GM12872 (cell line): Measurements from ENCODE around the gene PPP6R2.

Experiments
- CTCF ChIP-seq: IDR thresholded peaks from 3 replicates; pipeline ENCODE4 v1.5.1; 2011; ENCODE audit warnings: low read depth, mild to moderate bottlenecking, low read length, moderate library complexity; ENCODE audit not compliant: insufficient read depth

The PPP6R2 gene

GRCh38 chr22:50456026-50456425 is 112.9 kb downstream of the PPP6R2 start:
- TF ChIP-seq CTCF: no peak

GRCh38 chr22:50456466-50457234 is 113.5 kb downstream of the PPP6R2 start:
- TF ChIP-seq CTCF: peak; percentile 25; the same call in 2 of the 3 replicates

GRCh38 chr22:50459016-50459415 is 115.9 kb downstream of the PPP6R2 start:
- TF ChIP-seq CTCF: no peak

DNA sequence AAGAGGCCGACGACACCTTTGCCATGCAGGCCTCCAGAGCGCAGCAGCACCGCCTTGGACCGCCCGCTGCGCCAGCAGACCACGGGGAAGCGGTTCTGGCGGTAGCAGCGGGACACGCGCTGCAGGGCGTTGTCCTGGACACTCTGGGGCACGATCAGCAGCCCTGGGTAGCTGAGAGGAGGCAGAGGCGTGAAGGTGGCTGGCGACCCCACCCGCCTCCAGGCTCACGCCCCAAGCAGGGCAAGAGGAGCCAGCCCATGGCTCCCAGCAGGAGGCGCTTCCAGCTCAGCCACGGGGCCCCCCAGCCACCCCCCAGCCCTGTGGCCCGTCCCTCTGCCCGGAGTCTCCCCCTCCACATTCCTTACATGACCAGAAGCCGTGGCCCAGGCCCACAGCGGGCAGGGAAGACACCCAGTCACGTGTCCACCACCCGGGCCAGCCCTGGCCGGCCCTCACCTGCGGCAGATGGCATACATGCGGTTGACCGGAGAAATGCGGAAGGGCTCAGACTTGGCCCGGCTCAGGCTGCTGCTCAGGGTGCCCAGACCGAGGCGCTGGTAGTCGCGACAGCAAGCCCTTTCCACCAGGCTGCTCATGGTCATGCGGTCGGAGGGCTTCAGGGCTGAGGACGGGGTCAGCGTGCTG is 116.5 kb downstream of the PPP6R2 start:
- no peak for TF ChIP-seq CTCF

GRCh38 chr22:50460938-50461337 is 117.8 kb downstream of the PPP6R2 start:
- TF ChIP-seq CTCF: no peak

GRCh38 chr22:50461536-50461935 is 118.4 kb downstream of the PPP6R2 start:
- TF ChIP-seq CTCF: no peak

GRCh38 chr22:50461979-50462540 is 118.9 kb downstream of the PPP6R2 start:
- TF ChIP-seq CTCF: no peak
